NOMO-1 treated with DMSO at 0.1 percent for 48 hours (cell line): ENCODE measurements around the gene ECE1.

ENCODE experiments used
- DNase-seq: peaks from one replicate; lab custom pipeline; 2025; ENCODE audit not compliant: unreplicated experiment; lab: John Stamatoyannopoulos, UW

ECE1 gene

DNA sequence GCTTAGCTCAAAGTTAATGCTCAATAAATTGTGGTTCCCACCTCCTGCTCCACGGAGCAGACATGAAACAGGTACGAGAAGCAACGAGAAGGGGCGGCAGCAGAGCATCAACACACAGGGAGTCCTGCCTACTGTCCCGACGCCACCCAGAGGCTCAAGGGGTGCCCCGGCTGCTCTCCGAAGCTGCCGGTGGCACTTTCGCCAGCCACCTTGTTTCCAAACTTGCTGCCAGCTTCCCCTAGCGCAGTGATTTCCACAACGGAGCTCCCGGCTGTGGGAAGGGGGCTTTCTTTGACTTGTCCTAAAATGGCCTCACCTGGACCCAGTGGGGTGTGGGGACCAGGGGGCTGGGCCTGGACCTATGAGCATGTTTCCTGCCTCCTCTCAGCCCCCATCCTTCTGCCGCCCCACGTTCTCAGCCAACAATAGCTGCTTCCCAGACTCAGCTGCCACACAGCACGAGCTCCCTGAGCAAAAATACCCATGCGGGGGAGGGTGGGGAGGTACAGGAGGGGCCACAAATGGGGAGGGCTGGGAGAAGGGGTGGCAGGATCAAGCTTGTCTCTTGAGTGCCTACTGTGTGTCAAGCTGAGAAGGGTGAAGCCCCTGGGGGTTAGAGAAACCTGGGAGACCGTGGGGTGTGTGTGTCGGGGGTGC is 35.6 kb upstream of the ECE1 start:
- no peak for DNase-seq

DNA sequence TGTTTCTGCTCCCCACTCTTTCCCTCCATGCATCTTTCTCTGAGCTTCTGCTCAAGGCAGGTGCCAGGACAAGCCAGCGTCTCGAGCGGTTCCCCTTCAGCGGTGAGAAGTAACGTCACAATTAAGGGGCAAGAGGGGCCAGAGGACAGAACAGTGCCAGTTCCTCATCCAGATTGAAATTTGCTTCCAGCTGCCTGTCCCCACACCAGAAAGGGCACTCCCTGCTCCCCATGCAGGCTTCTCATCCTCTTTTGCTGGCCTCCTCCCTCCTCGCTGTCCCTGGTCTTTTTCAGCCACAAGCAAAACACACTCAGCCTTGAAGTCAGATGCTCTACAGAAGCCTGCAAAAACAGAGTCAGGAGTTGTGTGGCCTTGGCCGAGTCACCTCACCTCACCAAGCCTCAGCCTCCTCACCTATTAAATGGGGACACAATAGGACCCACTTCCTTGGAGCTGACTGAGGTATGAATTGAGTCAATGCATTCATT is 35.0 kb upstream of the ECE1 start:
- peak; percentile 74 for DNase-seq

DNA sequence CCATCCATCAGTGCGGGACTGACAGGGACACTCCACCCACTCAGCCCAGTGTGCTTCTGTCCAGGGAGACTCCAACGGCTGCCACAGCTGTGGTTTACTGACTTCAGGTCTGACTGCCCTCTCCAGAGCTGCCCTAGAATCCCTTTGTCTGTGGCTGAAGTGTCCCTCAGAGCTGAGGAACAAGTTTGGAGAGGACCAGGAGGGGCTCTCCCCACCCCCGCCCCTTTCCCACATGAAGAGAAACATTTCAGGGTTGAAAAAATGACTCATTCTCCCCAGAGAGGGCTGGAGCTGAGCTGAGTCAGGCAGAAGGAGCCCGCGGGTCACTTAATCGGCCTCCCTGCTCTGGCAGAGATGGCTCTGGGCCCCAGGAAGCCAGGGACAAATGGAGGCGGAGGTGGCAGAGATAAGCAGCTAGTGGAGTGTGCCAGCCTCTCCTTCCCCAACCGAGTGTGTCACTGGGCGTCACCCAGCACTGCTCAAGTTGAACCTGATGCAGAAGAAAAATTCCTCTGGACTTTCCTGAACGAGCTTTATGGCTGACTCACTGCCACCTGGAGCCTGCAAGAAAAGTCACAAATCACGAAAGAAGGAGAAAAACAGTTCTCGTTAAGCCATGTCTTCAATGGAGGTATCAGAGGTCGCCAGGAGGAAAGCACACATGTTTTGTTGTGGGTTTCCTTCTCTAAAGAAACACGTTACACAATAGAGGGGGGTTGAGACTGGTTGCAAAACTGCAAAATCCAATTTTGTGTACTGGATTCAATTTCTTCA is 34.3 kb upstream of the ECE1 start:
- peak; percentile 78 for DNase-seq

DNA sequence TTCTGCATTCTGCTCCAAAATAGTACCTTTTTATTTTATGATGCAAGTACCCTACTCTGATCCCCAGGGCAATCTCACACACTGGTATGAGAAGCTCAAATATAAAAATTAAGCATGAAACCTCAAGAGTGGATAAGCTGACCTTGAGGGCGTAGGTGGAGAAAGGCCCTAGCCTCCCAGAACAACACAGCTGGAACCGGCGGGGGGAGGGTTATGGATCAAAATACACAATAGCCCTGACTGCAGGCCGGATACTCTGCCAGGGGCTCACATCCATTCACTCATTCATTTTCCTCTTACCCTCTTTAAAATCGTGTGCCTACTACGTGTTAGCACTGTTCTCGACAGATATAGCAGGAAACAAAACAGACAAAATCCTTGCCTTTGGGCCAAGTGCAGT is 32.8 kb upstream of the ECE1 start:
- DNase-seq: no peak

DNA sequence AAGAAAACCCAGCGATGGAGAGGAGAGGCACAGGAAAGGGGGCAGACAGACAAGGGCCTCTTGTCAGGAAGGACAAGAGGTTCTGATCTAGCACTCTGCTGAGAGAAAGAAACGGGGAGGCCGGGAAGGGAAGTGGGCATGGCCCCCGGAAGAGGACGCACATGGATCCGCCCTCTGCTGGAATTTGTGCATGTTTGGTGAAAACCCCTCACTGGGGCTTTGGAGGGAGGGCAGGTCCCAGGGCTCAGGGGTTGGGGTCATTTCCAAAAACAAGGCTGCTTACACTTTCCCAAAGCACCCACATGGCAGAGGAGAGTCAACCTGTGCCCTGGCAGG is 32.4 kb upstream of the ECE1 start:
- no peak for DNase-seq

DNA sequence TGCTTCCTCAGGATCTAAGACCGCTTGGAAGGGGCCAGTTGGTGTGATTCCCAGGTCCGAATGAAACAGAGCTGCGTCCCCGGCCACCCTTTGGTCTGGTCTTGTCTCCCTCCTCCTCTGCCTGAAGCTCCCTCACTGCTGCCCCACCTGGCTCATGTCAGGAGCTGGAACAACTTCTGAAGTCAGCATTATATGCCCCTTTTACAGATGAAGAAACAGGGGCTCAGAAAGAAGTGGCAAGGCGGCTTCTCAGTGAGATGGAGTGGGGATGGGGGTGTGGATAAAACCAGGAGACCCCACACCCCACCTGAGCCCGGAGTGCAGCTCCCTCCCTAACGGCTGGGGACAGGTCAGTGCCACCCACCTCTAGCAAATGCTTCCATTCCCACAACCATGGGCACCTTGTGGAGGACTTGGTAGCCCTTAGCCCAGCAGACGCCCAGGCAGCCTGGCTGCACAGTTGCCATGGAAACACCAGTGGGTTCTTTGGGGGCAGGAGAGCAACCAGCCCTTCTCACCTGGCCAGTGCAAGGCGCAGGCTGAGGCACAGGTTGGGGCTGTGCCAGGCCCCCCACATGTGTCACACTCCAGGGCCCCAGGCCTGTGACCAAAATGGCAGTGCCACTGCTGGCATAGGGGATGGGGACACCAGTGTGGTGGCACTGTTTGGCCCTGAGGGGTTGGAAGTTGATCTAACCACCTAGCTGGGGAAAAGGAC is 31.9 kb upstream of the ECE1 start:
- DNase-seq: no peak

DNA sequence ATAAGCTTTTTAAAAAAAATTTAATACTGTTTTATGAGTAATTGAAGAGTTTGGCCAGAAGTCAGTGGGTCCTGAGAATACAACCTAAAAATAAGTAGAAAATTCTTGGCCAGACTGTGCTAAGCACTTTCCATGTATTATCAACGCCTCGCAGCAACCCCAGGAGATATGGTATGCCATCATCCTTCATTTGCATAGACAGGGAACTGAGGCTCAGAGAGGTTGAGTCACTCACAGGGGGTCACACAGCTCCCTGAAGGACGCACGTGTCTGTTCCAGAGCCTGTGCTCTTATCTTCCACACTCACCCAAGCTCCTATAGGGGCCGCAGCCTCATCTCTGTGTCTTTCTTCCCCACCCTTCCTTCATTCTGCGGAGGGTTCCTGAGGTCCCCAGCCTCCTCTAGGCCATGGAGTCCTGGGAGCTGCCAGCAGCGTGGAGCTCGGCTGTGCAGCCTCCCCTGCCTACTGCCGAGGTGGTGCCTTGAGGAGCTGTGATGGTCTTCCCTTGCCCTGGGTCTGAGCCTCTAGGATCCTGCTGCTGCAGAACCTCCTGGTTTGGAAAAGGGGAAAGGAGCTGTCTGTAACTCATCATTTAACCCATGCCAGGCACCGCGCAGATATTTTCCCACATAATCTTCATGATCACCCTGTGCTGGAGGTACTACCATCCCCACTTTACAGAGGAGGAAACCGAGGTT is 30.3 kb upstream of the ECE1 start:
- DNase-seq: no peak

DNA sequence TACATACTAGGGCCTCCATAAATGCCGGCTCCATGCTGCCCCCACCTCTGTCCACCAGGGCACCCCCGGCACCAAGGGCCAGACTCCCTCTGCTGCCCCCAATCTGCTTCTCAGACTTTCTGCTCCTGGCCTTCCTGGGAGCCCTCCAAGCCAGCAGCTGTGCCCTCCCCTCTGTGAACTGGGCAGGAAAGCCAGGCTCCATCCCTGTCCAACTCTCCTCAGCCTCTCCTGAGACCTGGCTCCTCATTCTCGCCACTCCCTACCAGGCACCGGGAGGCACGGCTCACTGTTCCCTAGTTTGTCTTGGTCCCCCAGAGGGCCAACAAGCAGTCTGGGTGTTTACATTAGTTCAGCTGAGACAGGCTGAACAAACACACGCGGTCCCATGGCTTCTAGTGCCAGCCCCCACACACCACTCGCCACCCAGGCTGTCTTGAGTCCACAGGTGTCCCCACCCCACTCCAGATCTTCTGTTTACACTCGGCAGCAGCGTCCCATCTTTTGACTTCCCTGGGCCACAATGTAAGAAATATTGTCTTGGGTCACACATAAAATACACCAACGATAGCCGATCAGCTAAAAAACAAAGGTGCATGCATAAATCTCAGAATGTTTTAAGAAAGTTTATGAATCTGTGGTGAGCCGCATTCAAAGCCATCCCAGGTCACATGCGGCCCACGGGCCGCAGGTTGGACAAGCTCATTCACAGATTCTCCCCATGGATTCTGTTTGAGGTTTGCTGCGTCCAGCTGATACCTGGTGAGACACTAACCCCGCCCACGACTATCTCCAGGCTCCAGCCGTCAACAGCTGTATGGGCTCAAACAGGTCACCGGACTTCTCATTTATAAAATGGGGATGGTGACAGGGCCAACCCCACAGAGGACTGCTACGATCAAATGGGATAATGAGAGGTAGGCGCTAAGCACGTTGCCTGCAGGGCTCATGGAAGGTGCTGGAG is 29.5 kb upstream of the ECE1 start:
- no peak for DNase-seq

DNA sequence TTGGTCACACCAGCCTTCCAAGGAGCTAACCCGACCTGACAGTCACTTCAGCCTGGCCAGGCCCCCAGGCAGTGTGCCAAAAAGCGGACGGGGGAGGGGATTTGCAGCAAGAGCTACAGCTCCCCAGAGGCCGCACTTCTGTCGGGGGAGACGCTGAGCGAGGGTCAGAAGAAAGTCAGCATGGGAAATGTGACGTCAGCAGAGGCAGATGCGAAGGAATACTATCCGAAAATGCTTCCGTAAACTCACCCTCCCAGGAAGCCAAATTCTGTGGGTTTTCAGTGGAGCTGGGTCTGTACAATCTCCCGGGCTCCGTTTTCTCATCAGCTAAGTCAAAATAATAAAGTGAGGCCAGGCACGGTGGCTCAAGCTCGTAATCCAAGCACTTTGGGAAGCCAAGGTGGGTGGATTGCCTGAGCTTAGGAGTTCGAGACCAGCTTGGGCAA is 28.5 kb upstream of the ECE1 start:
- DNase-seq: no peak

DNA sequence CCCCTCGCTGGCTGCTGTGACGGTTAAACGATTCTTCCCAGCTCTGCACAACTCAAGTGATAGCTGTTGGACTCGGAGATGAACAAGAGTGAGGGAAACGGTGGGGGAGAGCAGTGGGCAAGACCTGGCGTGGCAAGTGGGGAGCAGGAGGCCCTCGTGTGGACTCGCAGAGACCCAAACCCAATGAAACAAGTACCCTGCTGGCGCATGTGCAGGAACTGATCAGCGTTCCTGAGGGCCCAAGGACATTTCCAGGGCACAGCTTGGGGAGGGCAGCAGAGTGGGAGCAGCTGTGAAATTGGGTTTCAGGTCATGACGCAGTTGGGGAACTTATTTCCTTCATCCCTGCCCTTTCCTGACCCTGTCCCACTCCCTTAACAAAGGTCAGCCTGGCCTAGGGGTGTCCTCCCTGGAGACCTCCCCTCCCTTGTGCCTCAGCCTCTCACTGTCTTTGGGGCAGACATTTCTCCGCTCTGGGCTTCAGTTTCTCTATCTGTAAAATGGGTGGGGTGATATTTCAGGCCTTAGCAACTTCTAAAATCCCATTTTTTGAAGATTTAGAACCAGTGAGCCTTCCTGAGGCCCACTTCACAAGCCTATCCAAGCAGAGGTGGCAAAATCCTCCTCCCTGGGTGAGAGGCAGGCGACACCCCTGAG is 27.9 kb upstream of the ECE1 start:
- DNase-seq: no peak

DNA sequence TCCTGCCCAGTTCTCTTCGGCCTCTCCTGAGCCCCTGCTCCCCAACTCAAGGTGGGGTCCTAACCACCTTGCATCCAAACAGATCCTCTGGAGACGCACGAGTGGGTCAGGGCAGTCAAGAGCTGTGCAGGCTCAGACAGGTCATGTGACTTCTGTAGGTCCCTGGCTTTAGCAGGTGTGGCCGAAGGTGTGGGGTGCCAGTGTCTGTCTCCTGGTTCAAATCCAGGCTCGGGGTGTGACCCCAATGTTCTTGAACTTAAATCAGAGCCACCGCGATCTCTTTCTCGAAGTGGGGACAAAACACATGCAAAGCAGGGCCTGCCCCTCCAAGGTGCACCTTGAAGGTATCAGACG is 27.4 kb upstream of the ECE1 start:
- DNase-seq: no peak

DNA sequence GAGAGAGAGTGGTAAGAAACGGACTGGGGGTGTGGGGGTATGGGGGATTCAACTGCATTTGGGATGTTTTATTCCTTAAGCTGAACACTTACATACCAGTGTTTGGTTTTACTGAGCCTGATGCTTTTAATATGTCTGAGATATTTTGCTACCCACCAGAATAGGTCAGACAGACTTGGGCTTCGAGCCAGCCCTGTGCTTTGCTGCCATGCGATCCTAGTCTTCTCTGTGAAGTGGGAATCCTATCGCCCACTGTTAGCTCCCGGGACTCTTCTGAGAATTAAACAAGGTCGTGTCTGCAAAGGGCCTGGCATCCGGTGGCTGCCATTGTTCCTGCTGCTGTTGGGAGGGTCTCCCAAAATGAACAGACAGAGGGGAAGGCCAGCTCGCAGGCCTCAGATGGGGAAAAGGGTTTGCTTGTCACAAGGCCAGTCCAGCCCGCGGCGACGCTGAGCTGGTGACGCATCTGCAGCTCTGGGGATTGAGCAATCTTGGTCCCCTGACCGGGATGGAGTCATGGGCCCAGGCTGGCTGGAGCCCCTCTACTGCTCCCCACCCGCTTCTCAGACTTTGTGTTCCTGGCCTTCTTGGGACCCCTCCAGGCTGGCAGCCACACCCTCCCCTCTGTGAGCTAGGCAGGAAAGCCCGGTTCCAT is 26.9 kb upstream of the ECE1 start:
- peak; percentile 19 for DNase-seq

DNA sequence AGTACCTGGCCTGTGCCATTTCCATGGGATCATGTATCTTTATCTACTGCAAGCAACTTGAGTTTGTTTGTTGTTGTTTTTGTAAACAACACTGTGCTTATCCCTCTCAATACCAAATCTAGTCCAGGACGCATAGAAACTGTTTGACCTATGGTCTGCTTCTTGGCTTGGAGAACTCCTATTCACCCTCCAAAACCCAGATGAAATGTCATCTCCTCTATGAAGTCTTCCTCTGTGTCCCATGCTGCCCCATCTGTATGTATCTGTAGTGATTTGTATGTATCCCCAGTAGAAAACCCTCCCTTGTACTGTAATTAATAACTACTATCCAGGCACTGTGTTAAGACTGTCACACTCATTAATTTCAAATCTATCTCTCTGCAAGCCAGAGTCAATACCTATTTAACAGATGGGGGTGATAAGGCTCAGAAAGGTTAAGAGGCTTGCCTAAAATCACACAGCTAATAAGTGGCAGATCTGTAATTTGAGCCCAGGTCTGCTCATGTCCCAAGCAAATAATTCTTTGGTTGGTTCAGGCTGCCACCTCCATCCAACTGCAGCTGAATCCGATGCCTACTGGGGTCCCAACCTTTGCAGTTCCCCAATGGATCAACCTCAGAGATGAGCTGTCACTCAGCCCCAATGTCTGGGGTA is 24.6 kb upstream of the ECE1 start:
- DNase-seq: no peak

DNA sequence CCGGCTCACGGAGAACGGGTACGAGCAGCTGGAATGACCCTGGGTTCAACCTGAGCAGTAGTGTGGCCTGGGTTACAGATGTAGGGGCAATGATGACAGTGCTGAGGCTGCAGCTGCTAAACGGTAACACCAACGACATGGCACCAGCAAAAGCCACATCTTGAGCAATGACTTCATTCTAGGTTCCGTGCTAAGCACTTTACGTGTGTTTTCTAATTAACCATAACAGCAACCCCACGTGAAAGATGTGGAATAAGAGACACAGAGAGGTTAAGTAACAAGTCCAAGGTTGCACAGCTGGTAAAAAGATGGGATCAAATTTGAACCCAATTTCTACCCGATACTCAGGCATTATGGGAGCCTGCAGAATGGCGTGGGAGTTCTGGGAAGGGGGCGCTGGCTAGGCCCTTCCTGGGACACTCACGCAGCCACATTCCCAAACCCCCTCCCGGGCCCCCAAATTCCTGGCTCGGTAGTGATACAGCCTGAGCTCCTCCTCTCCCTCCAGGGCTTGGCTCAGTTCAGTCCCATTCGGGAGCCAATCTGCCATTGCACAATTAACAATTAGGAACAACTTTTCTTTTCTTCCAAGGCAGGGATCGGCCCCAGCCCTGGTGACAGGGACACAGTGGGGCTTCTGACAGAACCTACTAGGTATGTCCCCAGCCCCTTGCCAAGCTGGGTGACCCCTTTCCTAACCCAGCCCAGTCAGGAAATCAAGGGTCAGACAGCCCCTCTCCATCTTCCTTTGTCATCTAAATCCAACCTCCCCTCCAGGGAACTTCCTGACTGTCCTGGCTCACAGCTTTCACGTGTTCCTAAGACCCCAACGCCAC is 23.8 kb upstream of the ECE1 start:
- peak; percentile 20 for DNase-seq

DNA sequence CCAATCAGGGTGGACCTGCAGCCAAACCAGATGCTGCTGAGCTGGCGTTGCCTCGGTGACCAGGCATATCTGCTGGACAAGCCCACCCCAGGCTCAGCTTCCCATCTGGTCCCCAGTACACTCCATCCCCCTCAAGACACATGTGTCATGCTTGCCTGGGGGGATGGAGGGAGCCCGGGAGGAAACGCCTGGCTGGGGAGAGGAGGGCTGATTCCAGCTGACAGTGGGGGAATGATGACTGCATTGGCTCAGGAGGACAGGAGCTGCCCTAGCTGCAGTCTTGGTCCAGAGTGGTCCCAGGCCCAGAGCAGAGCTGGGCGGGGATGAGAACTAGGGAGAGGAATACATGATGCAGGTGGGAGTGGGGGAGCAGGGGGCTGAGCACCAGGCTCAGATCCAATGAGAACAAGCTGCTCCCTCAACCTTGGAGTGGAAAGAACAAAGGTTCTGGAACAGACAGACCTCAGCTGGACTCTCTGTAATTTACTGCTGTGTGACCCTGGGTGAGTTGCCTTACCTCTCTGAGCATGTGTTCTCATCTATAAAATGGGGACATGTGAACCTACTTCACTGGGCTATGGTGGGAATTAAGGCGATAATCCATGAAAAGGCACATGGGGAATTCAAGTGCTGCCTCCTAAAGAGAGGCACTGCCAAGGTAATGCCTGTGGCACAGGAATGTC is 23.1 kb upstream of the ECE1 start:
- no peak for DNase-seq

DNA sequence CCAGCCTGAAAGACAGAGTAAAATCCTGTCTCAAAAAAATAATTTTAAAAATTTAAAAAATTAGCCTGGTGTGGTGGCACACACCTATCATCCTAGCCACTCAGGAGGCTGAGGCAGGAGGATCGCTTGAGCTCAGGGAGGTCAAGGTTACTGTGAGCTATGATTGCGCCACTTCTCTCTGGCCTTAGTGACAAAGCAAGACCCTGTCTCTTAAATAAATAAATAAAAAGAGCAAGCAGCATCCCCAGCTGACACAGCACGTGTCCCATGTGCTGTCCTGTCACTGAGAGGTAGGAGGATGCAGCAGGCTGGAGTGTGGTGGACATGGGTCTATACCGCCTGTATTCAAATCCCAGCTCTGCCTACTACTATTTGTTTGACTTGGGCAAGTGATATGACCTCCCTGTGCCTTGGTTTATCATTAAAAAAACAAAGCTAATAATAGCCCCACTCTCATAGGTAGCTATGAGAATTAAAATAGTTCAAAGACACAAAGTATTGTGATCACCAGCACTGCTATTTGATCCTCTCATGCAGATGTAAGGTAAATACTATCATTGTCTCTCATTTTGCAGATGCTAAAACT is 22.2 kb upstream of the ECE1 start:
- no peak for DNase-seq

DNA sequence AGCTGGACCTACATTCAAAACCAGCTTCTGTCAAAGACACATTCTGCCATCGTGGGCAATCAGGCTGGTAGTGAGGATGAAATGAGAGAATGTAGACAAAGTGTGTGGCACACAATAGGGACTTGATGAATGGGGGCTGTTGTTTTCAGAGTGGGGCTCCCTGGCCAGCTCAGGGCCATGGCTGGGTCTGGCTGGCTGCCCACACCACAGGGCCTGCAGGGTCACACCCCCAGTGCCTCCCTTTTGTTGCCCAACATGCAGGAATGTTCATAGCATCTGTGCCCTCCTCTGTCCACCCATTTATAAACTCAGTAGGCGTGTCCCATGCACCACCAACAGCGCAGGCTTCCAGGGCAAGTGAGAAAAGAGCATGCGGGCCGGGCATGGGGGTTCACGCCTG is 20.8 kb upstream of the ECE1 start:
- DNase-seq: no peak
